H1 (cell line): ENCODE measurements around the gene AKR1B1. TPM values are rescaled to one million over a fixed set of nuclear protein-coding genes. Genes with fewer than 3 reads are reported as not detected.

Experiments
- CTCF ChIA-PET: fragments of 300-600 bp; sonication (Branson Sonifier 250); formaldehyde crosslinking; loops from one replicate; lab custom pipeline; 2021; ENCODE audit not compliant: partially characterized antibody; lab: Charles Lee
- POLR2A ChIA-PET: fragments of 300-600 bp; sonication (Branson Sonifier 250); formaldehyde crosslinking; loops from one replicate; lab custom pipeline; 2021; ENCODE audit warnings: inconsistent platforms; ENCODE audit not compliant: partially characterized antibody; lab: Charles Lee
- DNase-seq, 2 experiments: peaks; one replicate each; pipeline versions ENCODE4 v3.0.0 to v3.0.0-alpha.2; 2010 to 2022; ENCODE audit warnings: low spot score in 2 of 2, low read depth in 1 of 2, mixed read lengths in 1 of 2
- FAIRE-seq: peaks from 2 replicates; lab custom pipeline; 2011; peaks lifted over from hg19 to GRCh38; lab: Jason Lieb, UNC
- H2AFZ ChIP-seq: 2 replicates; pipeline ENCODE4 v1.8.1; 2012; ENCODE audit warnings: low read length, inconsistent platforms
- H2AK5ac ChIP-seq: 2 replicates; pipeline ENCODE4 v1.6.1; 2013; ENCODE audit warnings: low read depth, low read length
- H2BK120ac ChIP-seq: replicated peaks from 2 replicates; pipeline ENCODE3; 2013; ENCODE audit warnings: low read depth, low read length, inconsistent platforms
- H2BK12ac ChIP-seq: 2 replicates; pipeline ENCODE4 v1.6.1; 2013; ENCODE audit warnings: low read depth, low read length
- H2BK15ac ChIP-seq: 2 replicates; pipeline ENCODE4 v1.6.1; 2013; ENCODE audit warnings: low read length
- H2BK20ac ChIP-seq: 2 replicates; pipeline ENCODE4 v1.6.1; 2013; ENCODE audit warnings: low read length
- H2BK5ac ChIP-seq: 2 replicates; pipeline ENCODE4 v1.6.1; 2013; ENCODE audit warnings: low read depth, low read length
- H3K14ac ChIP-seq: 2 replicates; pipeline ENCODE4 v1.6.1; 2013; ENCODE audit warnings: inconsistent platforms; ENCODE audit not compliant: insufficient read length
- H3K18ac ChIP-seq: 2 replicates; pipeline ENCODE4 v1.6.1; 2013; ENCODE audit warnings: low read length; ENCODE audit errors: extremely low read depth
- H3K23ac ChIP-seq: 2 replicates; pipeline ENCODE4 v1.6.1; 2013; ENCODE audit warnings: inconsistent platforms; ENCODE audit not compliant: insufficient read length
- H3K23me2 ChIP-seq: 2 replicates; pipeline ENCODE4 v1.6.1; 2013; ENCODE audit warnings: low read depth, low read length
- H3K27ac ChIP-seq: 2 replicates; pipeline ENCODE4 v1.6.1; 2011; ENCODE audit warnings: low read depth, low read length, inconsistent platforms
- H3K27me3 ChIP-seq, 4 experiments: replicated peaks in 1 of 4; 1 replicate in 1 of 4; 2 replicates in 3 of 4; pipeline versions ENCODE4 v1.6.1 to v1.8.1; 2011 to 2013; ENCODE audit warnings: low read length in 3 of 4, mild to moderate bottlenecking in 3 of 4, inconsistent platforms in 2 of 4, mixed read lengths in 2 of 4, moderate library complexity in 1 of 4; ENCODE audit not compliant: control insufficient read depth in 3 of 4, insufficient read depth in 3 of 4; ENCODE audit errors: extremely low read depth in 1 of 4
- H3K36me3 ChIP-seq, 4 experiments: 2 replicates each; pipeline versions ENCODE4 v1.6.1 to v1.8.1; 2011 to 2013; ENCODE audit warnings: mild to moderate bottlenecking in 4 of 4, low read length in 3 of 4, moderate library complexity in 2 of 4, control low read depth in 1 of 4, inconsistent platforms in 1 of 4; ENCODE audit not compliant: insufficient read depth in 4 of 4, control insufficient read depth in 2 of 4
- H3K4ac ChIP-seq: replicated peaks from 2 replicates; pipeline ENCODE3; 2013; ENCODE audit warnings: low read length, low read depth, mixed read lengths, inconsistent platforms; ENCODE audit not compliant: insufficient read length
- H3K4me1 ChIP-seq, 4 experiments: replicated peaks in 1 of 4; 1 replicate in 1 of 4; 2 replicates in 3 of 4; pipeline versions ENCODE4 v1.6.1 to v1.8.1; 2011 to 2013; ENCODE audit warnings: low read length in 3 of 4, inconsistent platforms in 2 of 4, mixed read lengths in 1 of 4; ENCODE audit not compliant: insufficient read depth in 4 of 4, control insufficient read depth in 3 of 4
- H3K4me2 ChIP-seq, 2 experiments: 2 replicates each; pipeline versions ENCODE4 v1.6.1 to v1.8.1; 2011 to 2013; ENCODE audit warnings: low read depth in 2 of 2, low read length in 2 of 2, control low read depth in 1 of 2, inconsistent platforms in 1 of 2, mild to moderate bottlenecking in 1 of 2; ENCODE audit not compliant: insufficient read depth in 1 of 2
- H3K4me3 ChIP-seq, 4 experiments: fragments of 200-600, 300-600 bp in 1 of 4; sonication (generic), shearing (Covaris generic), sonication (Bioruptor Twin) in 1 of 4; 2 replicates each; pipeline versions ENCODE4 v1.5.1 to v1.8.1; 2011 to 2016; ENCODE audit warnings: low read length in 4 of 4, low read depth in 3 of 4, control low read depth in 2 of 4, inconsistent platforms in 2 of 4, mild to moderate bottlenecking in 2 of 4, mixed read lengths in 1 of 4, moderate library complexity in 1 of 4; ENCODE audit not compliant: insufficient read depth in 2 of 4; ENCODE audit errors: extremely low read depth in 1 of 4
- H3K56ac ChIP-seq: replicated peaks from 2 replicates; pipeline ENCODE3; 2013; ENCODE audit warnings: low read depth, mild to moderate bottlenecking, mixed read lengths, low read length, inconsistent platforms; ENCODE audit not compliant: insufficient read length
- H3K79me1 ChIP-seq: 2 replicates; pipeline ENCODE4 v1.6.1; 2013; ENCODE audit warnings: low read depth, low read length, control low read depth
- H3K79me2 ChIP-seq, 2 experiments: 2 replicates each; pipeline versions ENCODE4 v1.6.1 to v1.8.1; 2012 to 2013; ENCODE audit warnings: low read length in 2 of 2, mild to moderate bottlenecking in 2 of 2, inconsistent platforms in 1 of 2; ENCODE audit not compliant: insufficient read depth in 2 of 2, control insufficient read depth in 1 of 2
- H3K9ac ChIP-seq, 4 experiments: replicated peaks in 1 of 4; 1 replicate in 1 of 4; 2 replicates in 3 of 4; pipeline versions ENCODE4 v1.6.1 to v1.8.1; 2011 to 2013; ENCODE audit warnings: low read depth in 3 of 4, low read length in 3 of 4, control low read depth in 2 of 4, mild to moderate bottlenecking in 2 of 4, moderate library complexity in 2 of 4, inconsistent platforms in 1 of 4; ENCODE audit errors: extremely low read depth in 1 of 4
- H3K9me3 ChIP-seq, 2 experiments: 2 replicates each; pipeline versions ENCODE4 v1.6.1 to v1.8.1; 2012 to 2013; ENCODE audit warnings: mild to moderate bottlenecking in 2 of 2, moderate library complexity in 2 of 2, control low read depth in 1 of 2, inconsistent platforms in 1 of 2, low read depth in 1 of 2, low read length in 1 of 2, mixed read lengths in 1 of 2; ENCODE audit not compliant: insufficient read depth in 2 of 2
- H4K20me1 ChIP-seq, 2 experiments: replicated peaks in 1 of 2; 2 replicates each; pipeline versions ENCODE3 to v1.8.1; 2011 to 2013; ENCODE audit warnings: inconsistent platforms in 2 of 2, low read length in 2 of 2, mild to moderate bottlenecking in 1 of 2; ENCODE audit not compliant: insufficient read depth in 2 of 2, control insufficient read depth in 1 of 2
- H4K5ac ChIP-seq: 2 replicates; pipeline ENCODE4 v1.6.1; 2013; ENCODE audit warnings: low read length, low read depth, mixed read lengths, inconsistent platforms; ENCODE audit not compliant: insufficient read length
- H4K8ac ChIP-seq: 2 replicates; pipeline ENCODE4 v1.8.0; 2013; ENCODE audit warnings: mild to moderate bottlenecking, moderate library complexity, low read length, inconsistent platforms; ENCODE audit not compliant: insufficient read depth; ENCODE audit errors: extremely low read depth
- H4K91ac ChIP-seq: replicated peaks from 2 replicates; pipeline ENCODE3; 2013; ENCODE audit warnings: low read length, mixed read lengths, inconsistent platforms; ENCODE audit not compliant: insufficient read length
- ATF3 ChIP-seq: IDR thresholded peaks from 2 replicates; pipeline ENCODE4 v1.6.1; 2011; ENCODE audit warnings: low read depth, mild to moderate bottlenecking, low read length; ENCODE audit not compliant: insufficient read depth
- BCL11A ChIP-seq, 2 experiments: IDR thresholded peaks; one replicate each; pipeline ENCODE4 v1.6.1; 2011; ENCODE audit warnings: low read depth in 2 of 2, low read length in 2 of 2, mild to moderate bottlenecking in 2 of 2
- CHD2 ChIP-seq: IDR thresholded peaks from 2 replicates; pipeline ENCODE4 v1.6.1; 2012; ENCODE audit warnings: low read length, improper control_type of control experiment
- KDM4A ChIP-seq: IDR thresholded peaks from one replicate; pipeline ENCODE4 v1.7.1; 2012; ENCODE audit warnings: low read depth, mild to moderate bottlenecking, moderate library complexity, low read length, inconsistent platforms; ENCODE audit not compliant: severe bottlenecking
- NRF1 ChIP-seq: IDR thresholded peaks from 2 replicates; pipeline ENCODE4 v1.6.1; 2011; ENCODE audit warnings: mild to moderate bottlenecking, low read depth, low read length, improper control_type of control experiment
- POU5F1 ChIP-seq: IDR thresholded peaks from 2 replicates; pipeline ENCODE4 v1.6.1; 2011; ENCODE audit warnings: low read depth, mild to moderate bottlenecking, low read length, moderate library complexity
- RAD21 ChIP-seq, 2 experiments: IDR thresholded peaks in 1 of 2; conservative IDR thresholded peaks in 1 of 2; 2 replicates each; pipeline ENCODE4 v1.6.1; 2011; ENCODE audit warnings: low read depth in 2 of 2, low read length in 2 of 2, improper control_type of control experiment in 1 of 2, inconsistent platforms in 1 of 2, mild to moderate bottlenecking in 1 of 2, moderate library complexity in 1 of 2
- SAP30 ChIP-seq: fragments of 300-600 bp; sonication (generic); IDR thresholded peaks from 2 replicates; pipeline ENCODE4 v1.7.1; 2012; ENCODE audit warnings: low read length, moderate library complexity, mild to moderate bottlenecking, inconsistent platforms; ENCODE audit not compliant: insufficient read depth, insufficient replicate concordance
- SIN3A ChIP-seq, 2 experiments: IDR thresholded peaks in 1 of 2; conservative IDR thresholded peaks in 1 of 2; 2 replicates each; pipeline ENCODE4 v1.6.1; 2011 to 2012; ENCODE audit warnings: low read length in 2 of 2, improper control_type of control experiment in 1 of 2, low read depth in 1 of 2, mild to moderate bottlenecking in 1 of 2
- SIX5 ChIP-seq: IDR thresholded peaks from 2 replicates; pipeline ENCODE4 v1.6.1; 2011; ENCODE audit warnings: mild to moderate bottlenecking, low read depth, low read length
- TEAD4 ChIP-seq: IDR thresholded peaks from 2 replicates; pipeline ENCODE4 v1.6.1; 2012; ENCODE audit warnings: low read depth, low read length, inconsistent platforms, mixed read lengths
- WGBS, 2 experiments: shearing (Covaris generic) in 1 of 2; methylation state at CpG; one replicate each; pipeline versions ENCODE4 v1.1.6 to v1.1.7; 2013 to 2015; ENCODE audit warnings: low lambda C conversion rate in 2 of 2, mixed read lengths in 2 of 2, inconsistent platforms in 1 of 2, low coverage in 1 of 2, missing lambda C conversion rate in 1 of 2; ENCODE audit not compliant: insufficient replicate concordance in 2 of 2, insufficient coverage in 1 of 2, insufficient read length in 1 of 2; ENCODE audit errors: extremely low coverage in 1 of 2, missing lambda C conversion rate in 1 of 2; 5-methylcytosine and 5-hydroxymethylcytosine counted together
- polyA plus RNA-seq, 7 experiments: library from polyadenylated mRNA; depleted of rRNA in 3 of 7; stranded (reverse) in 5 of 7; unstranded in 2 of 7; fragments of >200 nt in 5 of 7; fragments of 200-250 nt in 2 of 7; gene quantifications; 1 replicate in 5 of 7; 2 replicates in 1 of 7; 4 replicates in 1 of 7; pipeline versions ENCODE4 v1.2.1 to v1.2.3, GENCODE V29; 2011 to 2013; ENCODE audit warnings: missing spikeins in 2 of 7, mixed read lengths in 2 of 7
- total RNA-seq: library from RNA; stranded (reverse); fragmentation: NEBNext Ultra II Directional; extraction: Animal tissue kit (Norgen Biotek cat#: 25700); gene quantifications from 2 replicates; pipeline ENCODE4 v1.2.1, GENCODE V29; 2021

AKR1B1 gene
- total and polyA plus RNA-seq, 2 of the 8 experiments (the other 6 are each of a cell fraction or from before 2014, with no cell fraction given): 195 to 273 TPM

DNA sequence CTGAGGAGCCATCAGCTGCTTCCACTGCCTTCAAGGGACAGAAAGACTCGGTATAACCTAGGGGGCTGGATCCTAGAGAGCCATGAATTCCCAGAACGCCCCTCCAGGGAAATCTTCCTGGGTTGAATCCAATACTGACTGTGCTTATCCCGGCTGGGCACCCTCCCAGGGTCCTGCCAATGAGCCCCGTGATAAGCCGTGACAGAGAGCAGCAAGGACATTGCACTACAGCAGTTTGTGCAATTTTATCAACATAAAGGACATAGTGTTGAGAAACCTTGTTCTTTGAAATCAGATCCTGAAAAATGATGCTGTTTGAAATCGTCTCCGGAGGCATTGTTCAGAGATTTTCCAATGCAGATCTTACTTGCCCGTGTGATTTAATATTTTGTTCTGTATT, 18.8 kb downstream of the AKR1B1 start:
- no peak overlapping the region for H2BK12ac ChIP-seq
- H4K91ac ChIP-seq: no peak overlapping the region
- H3K4me1 ChIP-seq: no peaks in the 10 kb centered on the region
- no peak for TF ChIP-seq TEAD4
- TF ChIP-seq RAD21 (IDR thresholded peaks at IDR 0.05 in 1 of 2, conservative IDR thresholded peaks at IDR 0.05 in 1 of 2; ENCODE audit: low read depth in 2 of 2, low read length in 2 of 2): no peak
- no peak for TF ChIP-seq ATF3
- TF ChIP-seq SAP30: no peak
- TF ChIP-seq SIN3A (conservative IDR thresholded peaks at IDR 0.05 in 1 of 2, IDR thresholded peaks at IDR 0.05 in 1 of 2; ENCODE audit: low read depth in 1 of 2, low read length in 2 of 2): no peak
- no peak for TF ChIP-seq NRF1
- no peak for TF ChIP-seq CHD2
- no peak for TF ChIP-seq SIX5
- no peak for TF ChIP-seq POU5F1
- TF ChIP-seq KDM4A: no peak
- no peak for TF ChIP-seq BCL11A (IDR thresholded peaks at IDR 0.05; ENCODE audit: low read depth in 2 of 2, low read length in 2 of 2)
- no peak overlapping the region for H3K9ac ChIP-seq
- H3K36me3 ChIP-seq: peaks cover 13 to 41% (median 33%) of the 10 kb centered on the region in 4 experiments; a peak in 7 of 8 replicates
- CTCF ChIA-PET: interaction anchor here (1.0 to 2.4 kb wide), 4 partner anchors 7 to 52 kb away, joined by 3 to 8 read pairs (median 4); no protein-coding TSS in a partner anchor
- no peak overlapping the region for H4K5ac ChIP-seq
- no peak overlapping the region for H3K14ac ChIP-seq
- no peaks in the 10 kb centered on the region for H3K27me3 ChIP-seq
- no peak overlapping the region for H3K4ac ChIP-seq
- no peak overlapping the region for H3K4me3 ChIP-seq
- H3K23me2 ChIP-seq: no peaks in the 10 kb centered on the region
- peaks cover 0 to 1% of the 10 kb centered on the region in 2 experiments for H4K20me1 ChIP-seq
- no peaks in the 10 kb centered on the region for H3K79me2 ChIP-seq
- no peak overlapping the region for H4K8ac ChIP-seq
- no peak overlapping the region for H2BK15ac ChIP-seq
- no peak overlapping the region for H3K23ac ChIP-seq
- H3K79me1 ChIP-seq: no peaks in the 10 kb centered on the region
- POLR2A ChIA-PET: interaction anchor here (0.9 kb wide), 1 partner anchor 67 kb away, joined by 3 read pairs; no protein-coding TSS in a partner anchor
- no peak overlapping the region for H2BK5ac ChIP-seq
- H3K27ac ChIP-seq: no peak overlapping the region
- H2AFZ ChIP-seq: no peak overlapping the region
- WGBS, 2 experiments: 98% methylated on average over 8 of the region's 8 CpGs; no CpG with 5 or more reads in 1 of the 2 experiments
- no peak overlapping the region for H2BK20ac ChIP-seq
- DNase-seq (no peak), FAIRE-seq (no peak)
- no peak overlapping the region for H3K4me2 ChIP-seq
- no peak overlapping the region for H3K18ac ChIP-seq
- H3K56ac ChIP-seq: no peak overlapping the region
- no peaks in the 10 kb centered on the region for H3K9me3 ChIP-seq
- no peak overlapping the region for H2BK120ac ChIP-seq
- H2AK5ac ChIP-seq: no peak overlapping the region
